Hippocampal formation (tissue), 2 donors: ENCODE measurements around the gene ROGDI.

Experiments
- DNase-seq, 2 donors: peaks; one replicate each; lab custom pipeline; 2025; lab: John Stamatoyannopoulos, UW

Gene ROGDI, protein sequence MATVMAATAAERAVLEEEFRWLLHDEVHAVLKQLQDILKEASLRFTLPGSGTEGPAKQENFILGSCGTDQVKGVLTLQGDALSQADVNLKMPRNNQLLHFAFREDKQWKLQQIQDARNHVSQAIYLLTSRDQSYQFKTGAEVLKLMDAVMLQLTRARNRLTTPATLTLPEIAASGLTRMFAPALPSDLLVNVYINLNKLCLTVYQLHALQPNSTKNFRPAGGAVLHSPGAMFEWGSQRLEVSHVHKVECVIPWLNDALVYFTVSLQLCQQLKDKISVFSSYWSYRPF

DNA sequence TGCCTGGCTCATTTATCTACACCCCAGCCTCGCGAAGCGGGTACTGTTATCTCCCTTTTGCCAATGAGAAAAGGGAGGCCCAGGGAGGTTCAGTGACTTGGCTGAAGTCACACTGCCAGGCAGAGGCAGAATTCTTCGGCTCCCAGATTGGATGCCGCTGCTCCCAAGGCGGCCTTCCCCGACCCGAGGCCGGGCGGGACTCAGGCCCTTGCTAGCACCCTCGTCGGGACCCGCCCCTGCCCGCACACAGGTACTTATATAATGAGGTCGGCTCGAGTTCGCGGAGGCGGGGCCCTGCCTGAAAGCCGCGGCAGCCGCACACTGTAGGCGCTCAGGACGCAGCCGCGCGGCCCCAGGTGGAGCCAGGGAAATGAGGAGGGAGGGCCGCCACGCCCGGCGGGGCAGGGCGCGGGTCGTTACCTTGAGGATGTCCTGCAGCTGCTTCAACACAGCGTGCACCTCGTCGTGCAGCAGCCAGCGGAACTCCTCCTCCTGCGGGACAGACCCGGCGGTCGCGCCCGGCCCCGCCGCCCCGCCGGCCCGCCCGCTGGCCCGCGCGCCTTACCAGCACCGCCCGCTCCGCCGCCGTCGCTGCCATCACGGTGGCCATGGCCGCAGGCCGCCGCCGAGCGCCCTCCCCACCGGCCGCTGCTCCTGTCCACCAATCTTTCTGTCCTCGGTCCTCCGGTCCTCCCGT, at the start of gene ROGDI:
Gene ROGDI, minus strand, starts transcription at position 672 of the 697 bp plus-strand sequence. Its CDS starts 62 bp downstream, at position 610.
- peak; percentile 42 to 44 for DNase-seq

DNA sequence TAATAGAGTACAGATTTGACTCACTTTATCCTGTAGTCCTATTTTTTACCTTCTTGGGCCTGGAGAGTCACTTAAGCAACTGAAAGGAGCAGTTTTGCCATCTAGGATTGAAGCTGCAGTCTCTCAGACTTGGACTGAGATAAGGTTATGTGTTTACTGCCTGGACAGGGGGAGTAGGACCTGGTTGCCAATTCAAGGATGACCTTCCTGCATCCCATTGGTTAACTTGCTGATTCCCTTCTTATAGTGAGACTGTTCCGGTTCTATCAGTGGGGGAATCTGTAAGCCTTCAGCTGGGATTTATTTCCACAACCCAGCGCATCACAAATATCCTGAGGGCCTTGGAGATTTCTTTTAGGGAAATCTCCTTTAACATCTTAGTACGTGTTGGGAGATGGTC, 47.8 kb upstream of the ROGDI start:
- DNase-seq = no peak

DNA sequence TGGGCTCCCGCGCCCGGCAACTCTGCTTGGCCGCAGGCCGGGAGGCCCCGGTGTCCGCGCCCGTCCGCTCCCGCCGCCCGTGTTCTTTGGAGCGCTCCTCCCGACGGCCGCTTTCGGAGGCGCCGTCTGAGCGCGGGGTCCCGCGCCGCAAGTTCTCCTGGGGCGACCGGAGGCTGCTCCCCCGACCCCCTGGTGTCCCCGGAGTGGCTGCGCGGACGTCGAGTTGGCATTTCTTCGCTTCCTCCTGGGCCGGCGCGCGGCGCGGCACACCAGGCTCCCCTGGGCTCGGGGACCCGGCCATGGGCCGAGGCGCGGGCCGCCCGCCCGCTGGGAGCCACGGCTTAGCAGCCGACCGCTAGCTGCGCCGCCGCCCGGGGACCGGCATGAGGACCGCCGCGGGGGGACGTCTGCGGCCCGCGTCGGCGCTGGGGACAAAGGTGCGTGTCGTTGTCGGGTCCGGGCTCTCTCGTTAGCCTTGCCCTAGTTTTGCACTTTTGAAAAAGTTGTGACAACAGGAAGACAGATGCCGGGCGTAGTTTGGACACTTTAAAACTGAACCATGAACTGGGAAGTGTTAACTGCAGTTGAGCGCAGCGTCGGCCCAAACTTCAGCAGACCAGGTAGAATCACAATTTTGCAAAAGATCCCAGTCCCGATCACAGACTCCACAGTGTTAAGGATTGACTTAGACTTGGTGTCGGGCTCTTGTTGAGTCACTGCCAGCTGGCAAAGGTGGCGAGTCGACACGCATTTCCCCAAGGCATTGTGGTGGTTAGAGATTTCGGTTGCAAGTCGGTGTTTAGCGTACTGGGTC, 45.5 kb upstream of the ROGDI start:
- DNase-seq = no peak

DNA sequence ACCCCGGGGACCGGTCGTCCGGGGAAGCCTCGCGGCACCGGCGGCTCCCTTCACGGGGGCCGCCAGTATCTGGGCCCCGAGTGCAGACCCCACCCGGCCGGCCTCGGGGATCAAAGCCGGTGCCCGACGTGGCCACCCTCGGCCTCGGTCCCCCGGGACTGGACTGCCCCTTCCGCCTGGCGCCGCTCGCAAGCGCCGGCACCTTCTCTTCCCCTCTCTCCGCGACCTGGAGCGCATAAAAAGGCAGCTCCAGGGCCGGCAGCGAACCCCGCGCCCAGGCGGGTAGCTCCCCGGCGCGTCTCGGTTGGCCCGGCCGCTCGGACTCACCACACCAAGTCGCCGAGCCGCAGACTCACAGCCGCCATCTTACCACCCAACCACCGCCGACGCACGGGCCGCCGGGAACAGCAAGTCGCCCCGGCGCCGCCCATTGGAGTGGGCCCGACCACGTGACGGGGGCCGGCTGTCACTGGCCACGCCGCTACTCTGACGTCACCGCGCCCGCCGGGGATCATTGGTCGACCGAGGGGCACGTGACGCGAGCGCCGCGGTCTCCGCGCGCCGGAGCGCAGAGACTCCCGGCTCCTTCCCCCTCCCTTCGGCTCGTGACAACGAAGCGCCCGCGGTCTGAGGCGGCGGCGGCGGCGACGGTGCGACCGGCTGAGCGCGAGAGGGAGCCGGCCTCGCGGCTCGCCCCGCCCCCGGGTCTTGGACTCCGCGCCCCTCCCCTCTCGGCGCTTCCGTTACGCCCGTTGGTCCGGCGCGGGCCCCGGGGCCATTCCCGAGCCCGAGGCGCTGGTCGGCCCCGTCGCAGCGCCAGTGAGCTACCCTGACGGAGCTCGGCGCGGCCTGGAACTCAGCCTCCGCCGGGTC, 44.7 kb upstream of the ROGDI start, which contains the start of the genes GLYR1 and UBN1:
Gene GLYR1, minus strand, starts transcription at position 388 of the 873 bp plus-strand sequence. Its CDS starts 23 bp downstream, at position 365.
Gene UBN1, plus strand, starts transcription at position 581 of the 873 bp plus-strand sequence. CDS start 5,437 bp downstream, outside the sequence.
- peak; percentile 93 to 98 for DNase-seq

DNA sequence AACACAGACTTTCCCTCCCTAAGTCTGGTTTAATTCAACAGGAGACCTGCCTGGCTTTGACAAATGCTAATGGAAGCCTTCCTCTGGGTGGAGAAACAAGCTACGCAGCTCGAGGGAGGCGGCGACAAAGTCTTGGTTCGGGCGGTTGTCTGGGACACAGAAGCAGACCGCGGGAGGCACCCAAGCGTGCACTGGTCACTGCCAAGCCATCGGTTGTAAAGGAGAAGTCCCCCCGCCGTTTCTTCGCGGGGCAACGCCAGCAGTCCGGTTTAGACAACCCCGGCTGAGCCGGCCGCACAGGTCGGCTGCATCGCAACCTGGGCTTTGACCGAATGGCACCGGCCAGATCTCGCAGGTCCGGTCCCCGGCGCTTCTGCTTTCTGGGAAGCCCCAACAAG, 44.1 kb upstream of the ROGDI start:
- DNase-seq = peak in 1 of 2 donors; percentile 21

DNA sequence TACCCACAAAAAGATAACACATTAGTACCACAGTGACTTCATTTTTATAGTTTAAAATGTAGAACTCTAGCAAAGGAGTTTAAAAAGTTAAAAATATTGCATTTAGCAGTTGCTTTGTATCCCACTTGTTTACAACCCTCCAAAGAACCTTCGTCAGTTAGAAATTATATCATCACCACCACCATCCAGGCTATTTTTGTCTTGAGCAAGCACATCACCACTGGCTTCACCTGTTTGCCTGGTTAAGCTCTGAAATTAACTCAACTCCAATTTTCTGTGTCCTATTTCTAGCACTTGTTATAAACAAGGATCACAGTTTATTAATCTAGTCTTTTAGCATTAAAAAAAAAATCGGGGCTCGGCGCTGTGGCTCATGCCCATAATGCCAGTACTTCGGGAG, 38.6 kb upstream of the ROGDI start:
- DNase-seq = no peak

DNA sequence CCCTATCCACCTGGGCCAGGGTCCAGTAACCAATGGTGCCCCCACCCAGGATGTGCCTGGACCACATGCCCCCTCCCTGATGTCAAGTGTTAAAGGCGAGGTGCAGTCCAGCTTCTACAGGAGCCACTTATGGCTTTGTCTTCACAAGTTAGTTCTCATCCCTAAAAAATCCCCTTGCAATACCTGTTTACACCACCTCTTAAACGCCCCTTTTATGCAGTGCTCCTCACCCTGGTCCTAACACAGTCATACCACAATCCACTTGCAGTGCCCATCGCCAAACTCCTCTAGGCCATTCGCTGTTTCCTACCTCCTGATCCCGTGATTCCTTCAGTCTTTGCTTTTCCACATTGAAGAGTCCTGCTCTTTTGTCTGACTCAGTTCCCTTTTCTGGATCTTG, 37.5 kb upstream of the ROGDI start:
- DNase-seq = no peak

DNA sequence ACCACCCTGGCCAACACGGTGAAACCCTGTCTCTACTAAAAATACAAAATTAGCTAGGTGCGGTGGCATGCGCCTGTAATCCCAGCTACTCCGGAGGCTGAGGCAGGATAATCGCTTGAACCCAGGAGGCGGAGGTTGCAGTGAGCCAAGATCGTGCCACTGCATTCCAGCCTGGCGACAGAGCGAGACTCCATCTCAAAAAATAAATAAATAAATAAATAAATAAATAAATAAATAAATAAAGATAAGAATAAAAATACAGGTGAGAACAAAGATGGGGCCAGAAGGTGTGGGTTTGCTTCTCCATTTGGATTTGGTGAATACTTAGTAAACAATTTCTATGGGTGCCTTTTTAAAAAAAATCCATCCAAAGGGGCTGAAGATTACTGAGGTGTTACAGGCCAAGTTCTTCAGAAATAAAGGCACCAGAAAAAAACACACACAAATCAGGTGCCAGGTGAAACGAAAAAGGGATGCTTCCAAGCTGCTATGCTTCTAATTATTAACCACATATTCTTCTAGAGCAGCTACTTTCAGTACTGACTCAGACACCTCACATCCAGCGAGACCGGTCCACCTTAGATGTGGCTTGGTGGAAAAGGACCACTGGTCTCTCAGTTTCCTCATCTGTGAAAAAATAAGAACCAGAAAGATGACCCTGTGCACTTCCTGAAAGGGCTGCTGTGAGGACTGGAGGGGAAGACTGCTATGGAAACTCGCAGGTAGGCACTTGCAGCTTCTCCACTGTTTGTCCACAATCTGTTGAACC, 35.5 kb upstream of the ROGDI start:
- no peak for DNase-seq

DNA sequence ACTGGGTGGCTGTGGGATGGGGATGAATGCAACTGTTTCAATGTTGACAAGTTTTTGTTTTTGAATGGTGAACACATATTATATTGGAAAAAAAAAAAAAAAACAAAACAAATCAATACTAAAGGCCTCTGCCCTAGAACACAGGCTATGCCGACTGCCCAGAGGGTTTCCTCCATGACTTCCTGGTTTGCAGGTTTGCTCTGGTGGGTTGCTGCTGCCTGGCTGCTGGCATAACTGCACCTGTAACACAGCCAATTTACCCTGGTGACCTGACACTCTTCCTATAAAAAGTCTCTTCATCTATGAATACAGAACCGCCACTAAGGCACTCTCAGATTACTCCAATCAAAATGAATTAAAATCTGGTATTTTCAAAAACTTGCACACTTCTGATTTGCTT, 34.3 kb upstream of the ROGDI start:
- DNase-seq = no peak

DNA sequence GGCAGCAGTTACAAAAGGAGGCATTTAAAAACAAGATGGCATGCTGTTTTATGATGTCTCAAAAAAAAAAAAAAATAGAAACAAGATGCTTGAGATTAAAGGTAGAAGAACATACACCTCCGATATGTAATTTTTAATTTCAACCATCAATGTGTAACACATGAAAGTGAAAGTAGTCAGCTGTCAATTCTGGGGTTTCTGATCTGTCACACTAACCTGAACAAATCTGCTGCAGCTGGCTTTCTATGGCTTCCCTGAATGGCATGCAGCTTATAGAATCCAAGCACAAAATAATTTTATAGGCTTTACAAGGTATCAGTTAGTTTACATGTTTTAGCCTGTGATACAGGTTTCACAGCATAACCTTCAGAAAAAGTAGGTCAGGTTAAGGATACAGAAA, 31.2 kb upstream of the ROGDI start:
- no peak for DNase-seq

DNA sequence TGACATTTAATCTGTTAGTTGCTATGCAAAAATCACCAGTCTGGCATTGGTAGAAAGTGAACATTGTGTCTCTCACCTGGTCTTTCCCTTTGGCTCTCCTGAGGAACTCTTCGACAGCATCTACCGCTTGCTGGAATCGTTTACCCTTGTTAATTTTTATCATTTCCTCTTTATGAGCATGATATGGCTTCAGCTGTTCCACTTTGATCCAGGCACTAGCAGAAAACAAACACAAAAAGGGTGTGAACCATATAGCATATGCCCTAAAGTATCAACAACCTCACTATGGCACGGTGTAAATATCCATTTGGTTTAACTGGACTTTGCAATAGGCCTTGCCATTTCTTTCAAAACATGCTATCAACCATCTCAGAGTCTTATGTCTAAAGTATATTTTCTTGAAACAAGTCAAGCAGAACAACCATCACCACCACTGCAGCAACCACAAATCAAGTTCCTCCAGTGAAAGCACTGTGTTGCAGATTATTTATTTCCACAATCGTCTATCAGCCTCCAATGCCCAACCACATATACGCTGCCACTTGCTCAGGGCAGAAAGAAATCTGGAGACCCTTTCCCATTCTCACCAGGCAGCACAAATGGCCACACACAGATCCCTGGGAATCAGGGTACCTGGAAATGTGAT, 30.4 kb upstream of the ROGDI start:
- no peak for DNase-seq

DNA sequence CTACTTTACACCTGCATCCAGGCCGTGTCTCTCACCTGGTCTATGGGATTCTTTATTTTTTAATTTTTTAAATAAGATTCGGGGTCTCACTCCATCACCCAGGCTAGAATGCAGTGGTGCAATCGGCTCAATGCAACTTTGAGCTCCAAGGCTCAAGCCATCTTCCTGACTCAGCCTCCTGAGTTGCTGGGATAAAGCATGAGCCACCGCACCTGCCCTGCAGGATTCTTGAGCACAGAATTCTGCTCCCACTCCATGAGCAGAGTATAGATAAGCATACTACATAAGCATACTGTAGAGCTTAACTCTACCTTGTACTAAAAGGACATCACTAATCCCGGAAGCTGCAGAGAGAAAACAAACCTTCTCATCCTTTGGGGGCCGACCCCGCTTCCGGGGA, 29.2 kb upstream of the ROGDI start:
- DNase-seq = no peak

DNA sequence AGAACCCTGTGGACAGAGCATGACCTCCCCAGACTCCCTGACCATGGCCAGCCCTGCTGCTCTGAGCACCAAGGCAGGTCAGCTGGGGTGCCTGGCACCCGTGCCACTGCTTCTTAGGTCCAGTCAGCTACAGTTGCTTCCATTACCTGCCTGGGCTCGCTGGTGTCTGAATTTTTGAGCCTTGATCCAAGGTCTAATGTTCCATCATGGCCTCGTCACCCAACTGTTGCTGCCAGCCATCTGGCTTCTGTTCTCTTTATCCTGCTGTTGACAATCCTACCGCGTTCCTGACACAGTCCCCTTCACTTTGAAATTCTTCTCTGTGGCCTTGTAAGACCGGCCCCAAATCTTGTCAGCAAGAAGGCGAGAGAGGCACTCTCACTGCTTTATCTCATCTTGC, 28.0 kb upstream of the ROGDI start:
- DNase-seq = no peak

DNA sequence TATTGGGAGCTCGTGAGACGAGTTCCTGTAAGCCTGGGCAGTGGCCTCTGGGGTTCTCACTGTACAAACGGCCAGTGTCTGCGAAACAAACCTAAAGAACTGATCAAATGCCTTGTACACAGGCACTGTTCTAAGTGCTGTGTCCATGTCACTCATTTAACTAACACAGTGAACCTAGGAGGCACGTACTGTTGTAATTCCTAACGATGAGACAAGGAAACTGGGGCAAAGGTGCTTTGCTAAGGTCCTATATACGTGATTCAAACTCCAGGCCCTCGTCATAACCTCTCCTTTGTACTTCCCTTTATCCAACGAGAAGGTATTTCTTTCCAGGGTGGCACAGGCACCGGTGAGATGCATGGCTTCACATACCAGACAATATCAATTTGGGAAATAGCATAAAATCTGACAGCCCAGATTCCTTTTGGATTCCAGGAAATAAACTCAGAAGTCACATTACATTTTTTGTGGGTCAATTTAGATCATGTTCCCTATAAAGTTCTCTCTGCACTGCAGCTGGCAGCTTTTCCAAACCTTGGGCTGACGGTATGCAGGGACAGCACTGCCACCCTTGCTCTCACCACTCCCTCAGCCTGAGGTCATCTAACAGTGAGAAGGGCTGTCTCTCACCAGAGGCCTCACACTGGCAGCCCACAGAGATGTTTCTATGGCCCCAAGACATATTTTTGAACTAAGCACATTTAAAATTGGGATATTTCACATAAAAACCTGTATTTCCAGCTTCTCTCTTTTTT, 26.3 kb upstream of the ROGDI start:
- no peak for DNase-seq

DNA sequence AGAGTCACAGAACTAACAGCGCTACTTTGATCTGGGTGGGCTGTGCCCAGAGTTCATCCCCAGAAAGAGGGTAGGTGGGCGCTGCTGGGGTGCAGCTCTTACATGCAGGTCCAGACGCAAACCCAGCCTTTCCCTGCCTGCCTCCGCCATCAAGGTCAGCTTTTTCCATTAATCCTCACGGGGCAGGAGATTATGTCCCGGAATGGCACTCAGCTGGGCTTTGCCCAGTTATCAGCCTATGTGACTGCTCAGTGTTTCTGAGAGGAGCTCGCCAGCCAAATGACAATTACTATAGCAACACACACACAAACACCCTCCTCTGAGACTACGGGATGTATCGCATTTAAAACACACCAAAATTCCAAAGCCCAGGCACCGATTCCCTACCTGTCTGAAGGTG, 24.5 kb upstream of the ROGDI start:
- DNase-seq = no peak

DNA sequence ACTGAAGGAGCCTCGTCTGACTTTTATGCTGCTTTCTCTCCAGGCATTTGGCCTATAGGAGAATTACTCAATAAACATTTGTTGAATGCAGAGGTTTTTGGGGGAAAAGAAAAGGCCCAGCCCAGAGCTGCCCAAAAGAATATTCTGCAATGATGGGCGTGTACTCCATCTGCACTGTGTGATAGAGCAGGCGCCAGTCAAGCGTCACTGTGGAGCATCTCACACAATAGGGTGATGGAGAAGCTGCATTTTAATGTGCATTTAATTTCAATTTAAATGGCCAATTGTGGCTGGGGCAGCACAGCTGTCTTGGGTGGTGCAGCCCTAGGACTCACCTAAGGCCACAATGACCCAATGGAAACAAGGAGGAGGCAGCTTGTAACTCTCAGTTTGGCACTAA, 24.1 kb upstream of the ROGDI start:
- no peak for DNase-seq

DNA sequence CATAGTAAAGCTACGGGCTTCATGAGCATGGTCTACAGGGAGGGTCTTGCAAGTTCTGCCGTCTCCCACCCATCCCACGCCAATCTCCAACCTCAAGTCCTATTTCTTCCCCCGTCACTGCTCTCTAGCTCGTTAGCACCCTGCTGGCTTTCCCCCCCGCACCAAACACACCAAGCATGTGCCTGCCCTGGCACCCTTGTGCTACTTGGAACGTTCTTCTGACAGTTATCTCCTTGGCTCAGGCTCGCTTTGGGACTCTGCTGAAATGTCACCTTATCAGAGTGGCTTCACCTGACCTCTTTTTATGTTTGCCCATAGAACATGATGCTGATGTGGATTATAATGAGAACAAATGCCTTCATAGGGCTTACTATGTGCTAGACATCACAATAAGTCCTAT, 22.8 kb upstream of the ROGDI start:
- no peak for DNase-seq

DNA sequence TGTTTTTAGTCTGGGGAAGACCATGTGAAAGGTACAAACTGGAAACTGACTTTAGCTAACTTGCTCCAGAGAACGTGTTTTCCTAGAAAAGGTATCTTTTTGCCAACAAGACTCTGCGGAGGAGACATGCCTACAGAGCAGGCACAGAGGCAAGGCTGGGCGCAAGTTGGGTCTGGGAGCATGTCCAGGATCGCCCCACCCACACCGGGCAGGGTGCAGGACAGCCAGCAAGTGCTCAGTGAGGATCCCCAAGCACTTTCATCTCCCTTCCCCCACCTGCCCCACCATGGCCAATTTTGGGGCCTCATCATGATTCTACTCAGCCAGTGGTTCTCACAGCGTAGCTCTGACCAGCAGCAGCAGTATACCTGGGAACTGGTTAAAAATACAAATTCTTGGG, 18.2 kb upstream of the ROGDI start:
- DNase-seq = no peak

DNA sequence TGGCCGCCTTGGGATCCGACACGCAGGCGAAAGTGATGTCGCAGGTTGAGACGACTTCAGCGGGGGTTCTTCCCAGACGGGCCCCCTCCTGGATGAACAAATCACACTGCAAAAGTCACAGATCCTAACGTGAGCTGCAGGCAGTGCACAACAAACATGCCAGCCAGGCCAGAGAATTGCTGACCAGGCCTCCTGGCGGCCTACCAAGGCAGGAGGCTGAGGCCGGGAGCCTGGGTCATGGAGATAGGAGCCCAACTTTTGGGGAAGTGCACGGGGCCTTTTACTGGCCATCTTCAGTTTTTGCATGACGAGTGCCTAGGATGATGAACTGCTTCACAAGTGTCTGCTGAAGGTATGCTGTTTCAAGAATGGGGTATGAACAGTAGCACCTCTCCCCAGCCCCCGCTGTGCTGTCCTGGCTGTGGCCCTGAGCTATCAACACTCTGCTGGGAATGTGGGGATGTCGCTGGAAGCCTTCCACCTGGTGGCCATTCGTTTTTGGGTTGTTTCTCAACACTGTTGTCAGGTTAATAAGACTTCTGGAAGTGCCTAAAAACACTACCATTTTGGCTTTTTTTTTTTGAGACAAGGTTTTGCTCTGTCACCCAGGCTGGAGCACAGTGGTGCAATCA, 12.2 kb upstream of the ROGDI start:
- no peak for DNase-seq
